Astrocyte (in vitro differentiated cells and primary cell): ENCODE data around the gene ADAMTS12. TPM values are rescaled to one million over a fixed set of nuclear protein-coding genes. Genes with fewer than 3 reads are reported as not detected.

Experiments used
- DNase-seq: peaks from one replicate; pipeline ENCODE4 v3.0.0-alpha.2; 2010; ENCODE audit warnings: low read depth
- FAIRE-seq: peaks from 2 replicates; lab custom pipeline; 2011; peaks lifted over from hg19 to GRCh38; lab: Jason Lieb, UNC
- H2AFZ ChIP-seq: 2 replicates; pipeline ENCODE4 v1.6.0; 2012; ENCODE audit warnings: low read depth, low read length, inconsistent platforms
- H3K27ac ChIP-seq: 2 replicates; pipeline ENCODE4 v1.5.1; 2011; ENCODE audit warnings: low read depth, low read length, inconsistent platforms
- H3K27me3 ChIP-seq: 2 replicates; pipeline ENCODE4 v1.6.0; 2011; ENCODE audit warnings: low read length, inconsistent platforms; ENCODE audit not compliant: insufficient read depth
- H3K36me3 ChIP-seq: 2 replicates; pipeline ENCODE4 v1.5.1; 2011; ENCODE audit warnings: low read length, inconsistent platforms; ENCODE audit not compliant: insufficient read depth
- H3K4me1 ChIP-seq: 2 replicates; pipeline ENCODE4 v1.5.1; 2011; ENCODE audit warnings: low read length, inconsistent platforms; ENCODE audit not compliant: insufficient read depth
- H3K4me2 ChIP-seq: 2 replicates; pipeline ENCODE4 v1.6.0; 2012; ENCODE audit warnings: low read length, inconsistent platforms
- H3K4me3 ChIP-seq: 2 replicates; pipeline ENCODE4 v1.5.1; 2011; ENCODE audit warnings: low read depth, mild to moderate bottlenecking, low read length, inconsistent platforms; ENCODE audit not compliant: insufficient read depth
- H3K79me2 ChIP-seq: 2 replicates; pipeline ENCODE4 v1.6.0; 2012; ENCODE audit warnings: mild to moderate bottlenecking, low read length, inconsistent platforms; ENCODE audit not compliant: insufficient read depth
- H3K9ac ChIP-seq: 2 replicates; pipeline ENCODE4 v1.6.0; 2012; ENCODE audit warnings: mild to moderate bottlenecking, low read length, inconsistent platforms
- H3K9me3 ChIP-seq: 2 replicates; pipeline ENCODE4 v1.5.1; 2012; ENCODE audit warnings: low read depth, mild to moderate bottlenecking, low read length, inconsistent platforms; ENCODE audit not compliant: insufficient read depth
- H4K20me1 ChIP-seq: 2 replicates; pipeline ENCODE4 v1.6.0; 2012; ENCODE audit warnings: low read length, inconsistent platforms; ENCODE audit not compliant: insufficient read depth
- H3K27ac Mint-ChIP-seq: one replicate; pipeline ENCODE4 v1.8.0; 2021; ENCODE audit warnings: mild to moderate bottlenecking, mixed read lengths; ENCODE audit not compliant: unreplicated experiment
- H3K27me3 Mint-ChIP-seq: one replicate; pipeline ENCODE4 v1.8.0; 2021; ENCODE audit warnings: low read depth, mixed read lengths; ENCODE audit not compliant: unreplicated experiment
- H3K36me3 Mint-ChIP-seq: one replicate; pipeline ENCODE4 v1.8.0; 2021; ENCODE audit warnings: low read depth, mixed read lengths; ENCODE audit not compliant: unreplicated experiment
- H3K4me1 Mint-ChIP-seq: one replicate; pipeline ENCODE4 v1.8.0; 2021; ENCODE audit warnings: low read depth, mixed read lengths; ENCODE audit not compliant: unreplicated experiment
- H3K4me3 Mint-ChIP-seq: one replicate; pipeline ENCODE4 v1.8.0; 2021; ENCODE audit warnings: mild to moderate bottlenecking, moderate library complexity, mixed read lengths; ENCODE audit not compliant: unreplicated experiment
- H3K9me3 Mint-ChIP-seq: one replicate; pipeline ENCODE4 v1.8.0; 2021; ENCODE audit warnings: mild to moderate bottlenecking, mixed read lengths; ENCODE audit not compliant: unreplicated experiment
- EZH2 ChIP-seq: IDR thresholded peaks from 2 replicates; pipeline ENCODE4 v1.6.1; 2012; ENCODE audit warnings: mild to moderate bottlenecking, low read length, inconsistent platforms; ENCODE audit not compliant: insufficient read depth
- total RNA-seq: library from RNA; stranded (reverse); gene quantifications from 2 replicates; pipeline ENCODE4 v1.2.1, GENCODE V29; 2021
- TF ChIP-seq, protein P1 (sequence below): IDR thresholded peaks from 2 replicates; pipeline ENCODE4 v1.5.1; 2011; ENCODE audit warnings: low read depth, mild to moderate bottlenecking, inconsistent platforms, low read length, moderate library complexity; ENCODE audit not compliant: insufficient read depth

The ADAMTS12 gene
- total RNA-seq, 1 donor from 2014 or later = 156 TPM

DNA sequence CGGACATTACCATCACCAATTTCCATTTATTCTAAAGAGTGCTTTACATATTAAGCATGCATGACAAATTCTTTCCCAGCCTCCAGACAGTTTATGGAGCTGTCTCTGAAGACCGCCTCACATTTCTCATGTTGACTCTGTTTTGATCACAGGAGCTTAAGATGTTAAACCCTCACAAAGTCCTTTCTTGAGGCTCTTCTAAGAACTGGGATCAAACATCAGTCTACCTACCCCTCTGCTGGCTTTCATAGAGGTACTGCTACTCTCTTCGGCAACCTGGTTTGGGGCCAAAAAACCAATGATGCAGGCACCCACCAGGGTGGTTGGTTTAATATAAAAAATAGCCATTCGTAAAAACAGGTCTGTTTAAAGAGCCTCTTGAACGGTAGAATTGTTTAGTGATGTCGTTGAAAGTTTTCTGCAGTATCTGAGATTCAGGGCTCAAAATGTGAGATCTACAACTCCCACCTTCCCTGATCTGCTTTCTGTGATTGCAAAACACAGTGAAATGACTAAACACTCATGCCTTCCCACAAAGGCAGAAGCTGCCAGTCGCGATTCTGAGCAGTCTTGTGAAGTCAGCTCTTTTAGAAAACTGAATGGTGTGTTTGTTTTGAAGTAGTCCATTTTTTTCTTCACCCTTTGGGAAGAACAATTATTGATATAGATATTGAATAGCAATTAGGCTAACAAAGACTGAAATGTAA is 47.9 kb upstream of the ADAMTS12 start:
- FAIRE-seq = no peak

GRCh38 chr5:33938881-33939280 is 47.1 kb upstream of the ADAMTS12 start:
- Mint-ChIP-seq H3K36me3 (no peaks in the 10 kb centered on the region), H3K27ac (no peak overlapping the region), H3K4me3 (no peak overlapping the region), H3K9me3 (no peaks in the 10 kb centered on the region), H3K27me3 (peaks cover 24% of the 10 kb centered on the region), H3K4me1 (peaks cover 13% of the 10 kb centered on the region)
- Histone ChIP-seq H3K27ac (no peak overlapping the region), H3K4me3 (no peak overlapping the region), H3K79me2 (no peaks in the 10 kb centered on the region), H3K27me3 (peaks cover 50% of the 10 kb centered on the region), H3K9ac (no peak overlapping the region), H2AFZ (no peak overlapping the region), H3K9me3 (no peaks in the 10 kb centered on the region), H4K20me1 (no peaks in the 10 kb centered on the region), H3K4me1 (peaks cover 17% of the 10 kb centered on the region), H3K4me2 (no peak overlapping the region), H3K36me3 (no peaks in the 10 kb centered on the region)
- no peak for TF ChIP-seq EZH2
- TF ChIP-seq, protein P1, sequence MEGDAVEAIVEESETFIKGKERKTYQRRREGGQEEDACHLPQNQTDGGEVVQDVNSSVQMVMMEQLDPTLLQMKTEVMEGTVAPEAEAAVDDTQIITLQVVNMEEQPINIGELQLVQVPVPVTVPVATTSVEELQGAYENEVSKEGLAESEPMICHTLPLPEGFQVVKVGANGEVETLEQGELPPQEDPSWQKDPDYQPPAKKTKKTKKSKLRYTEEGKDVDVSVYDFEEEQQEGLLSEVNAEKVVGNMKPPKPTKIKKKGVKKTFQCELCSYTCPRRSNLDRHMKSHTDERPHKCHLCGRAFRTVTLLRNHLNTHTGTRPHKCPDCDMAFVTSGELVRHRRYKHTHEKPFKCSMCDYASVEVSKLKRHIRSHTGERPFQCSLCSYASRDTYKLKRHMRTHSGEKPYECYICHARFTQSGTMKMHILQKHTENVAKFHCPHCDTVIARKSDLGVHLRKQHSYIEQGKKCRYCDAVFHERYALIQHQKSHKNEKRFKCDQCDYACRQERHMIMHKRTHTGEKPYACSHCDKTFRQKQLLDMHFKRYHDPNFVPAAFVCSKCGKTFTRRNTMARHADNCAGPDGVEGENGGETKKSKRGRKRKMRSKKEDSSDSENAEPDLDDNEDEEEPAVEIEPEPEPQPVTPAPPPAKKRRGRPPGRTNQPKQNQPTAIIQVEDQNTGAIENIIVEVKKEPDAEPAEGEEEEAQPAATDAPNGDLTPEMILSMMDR = no peak
- DNase-seq (no peak), FAIRE-seq (no peak)

More for the DNA sequence above, 47.9 kb upstream of the ADAMTS12 start:
- H3K27ac ChIP-seq = no peak overlapping the region
- peak; percentile 34 for DNase-seq
- H3K27me3 ChIP-seq = peaks cover 50% of the 10 kb centered on the region
- no peak overlapping the region for H3K4me3 ChIP-seq
- H3K4me3 Mint-ChIP-seq = no peak overlapping the region
- no peaks in the 10 kb centered on the region for H3K36me3 ChIP-seq
- no peaks in the 10 kb centered on the region for H3K36me3 Mint-ChIP-seq
- H4K20me1 ChIP-seq = no peaks in the 10 kb centered on the region
- no peak overlapping the region for H3K4me2 ChIP-seq
- H3K27me3 Mint-ChIP-seq = peaks cover 24% of the 10 kb centered on the region
- no peaks in the 10 kb centered on the region for H3K9me3 Mint-ChIP-seq
- H2AFZ ChIP-seq = no peak overlapping the region
- H3K79me2 ChIP-seq = no peaks in the 10 kb centered on the region
- H3K27ac Mint-ChIP-seq = peak overlapping the region; percentile 35
- peaks cover 11% of the 10 kb centered on the region for H3K4me1 ChIP-seq
- TF ChIP-seq EZH2 = no peak
- TF ChIP-seq, protein P1 = no peak
- no peaks in the 10 kb centered on the region for H3K9me3 ChIP-seq
- peaks cover 7% of the 10 kb centered on the region for H3K4me1 Mint-ChIP-seq
- no peak overlapping the region for H3K9ac ChIP-seq

- peaks cover 17% of the 10 kb centered on the region for H3K4me1 Mint-ChIP-seq
These were observed 46.7 kb upstream of the ADAMTS12 start for GRCh38 chr5:33938507-33938796.

More at GRCh38 chr5:33938507-33938796, 46.7 kb upstream of the ADAMTS12 start:
- H3K4me3 ChIP-seq = no peak overlapping the region
- no peak for DNase-seq
- H3K4me2 ChIP-seq = no peak overlapping the region
- no peaks in the 10 kb centered on the region for H3K36me3 ChIP-seq
- TF ChIP-seq EZH2 = no peak
- TF ChIP-seq, protein P1 = no peak
- H3K27me3 ChIP-seq = peaks cover 50% of the 10 kb centered on the region
- H3K79me2 ChIP-seq = no peaks in the 10 kb centered on the region
- no peak overlapping the region for H3K27ac ChIP-seq
- no peak overlapping the region for H3K27ac Mint-ChIP-seq
- H3K27me3 Mint-ChIP-seq = peaks cover 23% of the 10 kb centered on the region
- H3K9ac ChIP-seq = no peak overlapping the region
- FAIRE-seq = no peak
- no peak overlapping the region for H2AFZ ChIP-seq
- H3K4me3 Mint-ChIP-seq = no peak overlapping the region
- H4K20me1 ChIP-seq = no peaks in the 10 kb centered on the region
- no peaks in the 10 kb centered on the region for H3K36me3 Mint-ChIP-seq
- no peaks in the 10 kb centered on the region for H3K9me3 ChIP-seq
- no peaks in the 10 kb centered on the region for H3K9me3 Mint-ChIP-seq
- peaks cover 21% of the 10 kb centered on the region for H3K4me1 ChIP-seq
